Measurements from ENCODE around the gene TRMT44. TPM values are rescaled to one million over a fixed set of nuclear protein-coding genes. Genes with fewer than 3 reads are reported as not detected.
A peak's percentile ranks its signal among the peaks of the same experiment; 100 is the strongest.

The TRMT44 gene
- total RNA-seq, 1 donor from 2014 or later: 12.4 TPM

GRCh38 chr4:8427761-8428287, 12.8 kb upstream of the TRMT44 start:
- Mint-ChIP-seq H3K27ac (ENCODE audit: unreplicated experiment) (peak overlapping the region; percentile 98), H3K36me3 (ENCODE audit: low read depth) (peaks cover 1% of the 10 kb centered on the region), H3K27me3 (ENCODE audit: low read depth) (no peaks in the 10 kb centered on the region), H3K9me3 (ENCODE audit: low read depth) (no peaks in the 10 kb centered on the region), H3K4me1 (ENCODE audit: low read depth) (peaks cover 41% of the 10 kb centered on the region), H3K4me3 (ENCODE audit: unreplicated experiment) (peak overlapping the region; percentile 94)
- no peak for DNase-seq (ENCODE audit: low spot score)
- no peak for TF ChIP-seq CTCF (IDR thresholded peaks at IDR 0.05)

- peak overlapping the region; percentile 98 for H3K27ac Mint-ChIP-seq (ENCODE audit: unreplicated experiment)
- peaks cover 1% of the 10 kb centered on the region for H3K36me3 Mint-ChIP-seq (ENCODE audit: low read depth)
- peaks cover 41% of the 10 kb centered on the region for H3K4me1 Mint-ChIP-seq (ENCODE audit: low read depth)
- peak; percentile 76 for TF ChIP-seq CTCF (IDR thresholded peaks at IDR 0.05)
- no peaks in the 10 kb centered on the region for H3K27me3 Mint-ChIP-seq (ENCODE audit: low read depth)
- H3K9me3 Mint-ChIP-seq (ENCODE audit: low read depth): no peaks in the 10 kb centered on the region
- DNase-seq (ENCODE audit: low spot score): no peak
- peak overlapping the region; percentile 94 for H3K4me3 Mint-ChIP-seq (ENCODE audit: unreplicated experiment)
These were observed 12.1 kb upstream of the TRMT44 start for GRCh38 chr4:8428288-8429097.

- Mint-ChIP-seq H3K27me3 (ENCODE audit: low read depth) (no peaks in the 10 kb centered on the region), H3K36me3 (ENCODE audit: low read depth) (no peaks in the 10 kb centered on the region), H3K9me3 (ENCODE audit: low read depth) (no peaks in the 10 kb centered on the region), H3K4me3 (ENCODE audit: unreplicated experiment) (no peak overlapping the region), H3K27ac (ENCODE audit: unreplicated experiment) (no peak overlapping the region), H3K4me1 (ENCODE audit: low read depth) (peaks cover 17% of the 10 kb centered on the region)
- DNase-seq (ENCODE audit: low spot score): no peak
- TF ChIP-seq CTCF (IDR thresholded peaks at IDR 0.05): no peak
These were observed 9.0 kb upstream of the TRMT44 start for GRCh38 chr4:8431553-8431952.

GRCh38 chr4:8433136-8433535, 7.4 kb upstream of the TRMT44 start:
- Mint-ChIP-seq H3K4me1 (ENCODE audit: low read depth) (peaks cover 14% of the 10 kb centered on the region), H3K9me3 (ENCODE audit: low read depth) (no peaks in the 10 kb centered on the region), H3K27ac (ENCODE audit: unreplicated experiment) (no peak overlapping the region), H3K36me3 (ENCODE audit: low read depth) (no peaks in the 10 kb centered on the region), H3K27me3 (ENCODE audit: low read depth) (no peaks in the 10 kb centered on the region), H3K4me3 (ENCODE audit: unreplicated experiment) (no peak overlapping the region)
- DNase-seq (ENCODE audit: low spot score): no peak
- TF ChIP-seq CTCF (IDR thresholded peaks at IDR 0.05): no peak

GRCh38 chr4:8434251-8435073, 6.1 kb upstream of the TRMT44 start:
- H3K36me3 Mint-ChIP-seq (ENCODE audit: low read depth): no peaks in the 10 kb centered on the region
- H3K4me1 Mint-ChIP-seq (ENCODE audit: low read depth): peaks cover 14% of the 10 kb centered on the region
- H3K27ac Mint-ChIP-seq (ENCODE audit: unreplicated experiment): no peak overlapping the region
- no peak overlapping the region for H3K4me3 Mint-ChIP-seq (ENCODE audit: unreplicated experiment)
- no peak for DNase-seq (ENCODE audit: low spot score)
- no peaks in the 10 kb centered on the region for H3K9me3 Mint-ChIP-seq (ENCODE audit: low read depth)
- no peaks in the 10 kb centered on the region for H3K27me3 Mint-ChIP-seq (ENCODE audit: low read depth)
- no peak for TF ChIP-seq CTCF (IDR thresholded peaks at IDR 0.05)

All from chondrocyte (in vitro differentiated cells).